HepG2 (cell line): ENCODE measurements around the gene INO80E. TPM values are rescaled to one million over a fixed set of nuclear protein-coding genes. Genes with fewer than 3 reads are reported as not detected.

Source experiments
- CC2D1A ChIP-seq: sonication (generic); formaldehyde crosslinking; IDR thresholded peaks from 2 replicates; pipeline ENCODE4 v1.8.1; 2023; ENCODE audit warnings: mild to moderate bottlenecking, missing genetic modification reagents
- POLR2AphosphoS2 ChIP-seq: IDR thresholded peaks from 2 replicates; pipeline ENCODE4 v1.6.1; 2011; ENCODE audit warnings: low read depth, low read length, improper control_type of control experiment
- RELA ChIP-seq: sonication (generic); formaldehyde crosslinking; IDR thresholded peaks from 2 replicates; pipeline ENCODE4 v1.4.0; 2020; ENCODE audit warnings: missing genetic modification reagents
- ZBTB21 ChIP-seq: sonication (generic); formaldehyde crosslinking; IDR thresholded peaks from 2 replicates; pipeline ENCODE4 v1.4.0; 2020; ENCODE audit warnings: missing genetic modification reagents
- ZNF446 ChIP-seq: sonication (generic); formaldehyde crosslinking; IDR thresholded peaks from 2 replicates; pipeline ENCODE4 v1.5.0; 2020; ENCODE audit warnings: mild to moderate bottlenecking, missing genetic modification reagents
- ZNF652 ChIP-seq: IDR thresholded peaks from 2 replicates; pipeline ENCODE4 v1.6.1; 2016; ENCODE audit warnings: low read depth, borderline replicate concordance
- polyA plus RNA-seq, 8 experiments: library from polyadenylated mRNA; depleted of rRNA in 3 of 8; stranded (reverse) in 7 of 8; unstranded in 1 of 8; fragments of >200 nt; fragmentation: Illumina TruSeq in 4 of 8; extraction: Trizol in 4 of 8; gene quantifications; 2 replicates each; pipeline versions ENCODE4 v1.2.1 to v1.2.3, GENCODE V29; 2011 to 2016; ENCODE audit warnings: low read depth in 4 of 8, missing spikeins in 1 of 8, mixed read lengths in 1 of 8; ENCODE audit not compliant: insufficient read depth in 1 of 8
- total RNA-seq, 5 experiments: library from RNA; depleted of rRNA; stranded (reverse); fragments of >200 nt; fragmentation: Illumina TruSeq; extraction: Trizol; gene quantifications; 2 replicates each; pipeline ENCODE4 v1.2.3, GENCODE V29; 2016; ENCODE audit warnings: low read depth in 1 of 5
- TF ChIP-seq, protein P1 (sequence below): IDR thresholded peaks from 2 replicates; pipeline ENCODE4 v1.4.0; 2020; ENCODE audit warnings: mild to moderate bottlenecking, missing genetic modification reagents
- TF ChIP-seq, protein P2 (sequence below), 2 experiments: IDR thresholded peaks; 2 replicates each; pipeline ENCODE4 v1.6.1; 2011 to 2012; ENCODE audit warnings: low read length in 2 of 2, borderline replicate concordance in 1 of 2, low read depth in 1 of 2, mild to moderate bottlenecking in 1 of 2, moderate library complexity in 1 of 2
- TF ChIP-seq, protein P3 (sequence below): sonication (generic); formaldehyde crosslinking; conservative IDR thresholded peaks from 2 replicates; pipeline ENCODE4 v1.8.0; 2022; ENCODE audit warnings: low read depth, missing genetic modification reagents
- TF ChIP-seq, protein P4 (sequence below): IDR thresholded peaks from 2 replicates; pipeline ENCODE4 v1.6.1; 2016; ENCODE audit warnings: low read depth, control low read depth
- TF ChIP-seq, protein P5 (sequence below): sonication (generic); formaldehyde crosslinking; IDR thresholded peaks from 2 replicates; pipeline ENCODE4 v1.8.1; 2023; ENCODE audit warnings: missing genetic modification reagents, mild to moderate bottlenecking, borderline replicate concordance

Gene INO80E
- total and polyA plus RNA-seq, 2 of the 13 experiments (the other 11 are each of a cell fraction or from before 2014, with no cell fraction given) = 25.8 to 45.6 TPM

DNA sequence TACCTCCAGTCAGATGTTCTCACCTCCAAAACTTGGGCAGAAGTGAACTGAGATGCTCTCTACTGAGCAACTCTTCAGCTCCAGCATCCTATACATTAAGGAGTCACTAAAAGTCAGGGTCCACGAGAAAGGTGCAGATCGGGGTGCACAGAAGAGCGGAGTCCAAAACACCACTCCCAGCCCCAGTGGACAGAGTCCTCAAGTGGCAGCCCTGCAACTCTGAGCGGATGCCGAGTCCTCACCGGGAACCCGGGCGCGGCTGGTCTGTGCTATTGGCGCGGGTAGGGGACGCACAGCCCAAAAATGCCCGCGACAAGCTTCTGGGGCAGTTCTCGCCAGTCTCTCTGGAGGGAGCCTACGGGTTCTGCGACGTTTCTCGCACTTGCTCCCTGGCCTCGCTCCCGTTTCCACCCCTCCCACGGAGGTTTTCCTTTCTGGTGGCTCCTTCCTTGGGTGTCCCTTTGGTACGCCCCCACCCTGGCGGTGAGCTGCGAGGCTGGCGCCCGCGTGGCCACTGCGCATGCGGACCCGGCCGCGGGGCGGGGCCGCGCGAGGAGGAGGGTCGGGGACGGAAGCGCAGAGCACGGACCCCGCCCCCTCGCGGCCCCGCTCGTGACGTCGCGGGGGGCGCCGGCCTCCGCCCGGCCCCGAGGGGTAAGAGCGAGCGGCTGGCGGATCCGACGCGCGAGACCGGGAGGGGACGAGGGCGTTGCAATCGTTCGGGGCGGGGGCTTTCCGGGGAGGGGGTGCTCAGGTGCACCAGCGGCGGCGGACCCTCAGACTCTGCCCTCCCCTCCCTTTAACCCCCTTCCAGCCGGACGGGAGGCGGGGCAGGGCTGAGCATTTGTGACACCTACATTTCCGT lies 34.3 kb upstream of the INO80E start, which contains the start of gene TMEM219 (continued):
- TF ChIP-seq, protein P1, sequence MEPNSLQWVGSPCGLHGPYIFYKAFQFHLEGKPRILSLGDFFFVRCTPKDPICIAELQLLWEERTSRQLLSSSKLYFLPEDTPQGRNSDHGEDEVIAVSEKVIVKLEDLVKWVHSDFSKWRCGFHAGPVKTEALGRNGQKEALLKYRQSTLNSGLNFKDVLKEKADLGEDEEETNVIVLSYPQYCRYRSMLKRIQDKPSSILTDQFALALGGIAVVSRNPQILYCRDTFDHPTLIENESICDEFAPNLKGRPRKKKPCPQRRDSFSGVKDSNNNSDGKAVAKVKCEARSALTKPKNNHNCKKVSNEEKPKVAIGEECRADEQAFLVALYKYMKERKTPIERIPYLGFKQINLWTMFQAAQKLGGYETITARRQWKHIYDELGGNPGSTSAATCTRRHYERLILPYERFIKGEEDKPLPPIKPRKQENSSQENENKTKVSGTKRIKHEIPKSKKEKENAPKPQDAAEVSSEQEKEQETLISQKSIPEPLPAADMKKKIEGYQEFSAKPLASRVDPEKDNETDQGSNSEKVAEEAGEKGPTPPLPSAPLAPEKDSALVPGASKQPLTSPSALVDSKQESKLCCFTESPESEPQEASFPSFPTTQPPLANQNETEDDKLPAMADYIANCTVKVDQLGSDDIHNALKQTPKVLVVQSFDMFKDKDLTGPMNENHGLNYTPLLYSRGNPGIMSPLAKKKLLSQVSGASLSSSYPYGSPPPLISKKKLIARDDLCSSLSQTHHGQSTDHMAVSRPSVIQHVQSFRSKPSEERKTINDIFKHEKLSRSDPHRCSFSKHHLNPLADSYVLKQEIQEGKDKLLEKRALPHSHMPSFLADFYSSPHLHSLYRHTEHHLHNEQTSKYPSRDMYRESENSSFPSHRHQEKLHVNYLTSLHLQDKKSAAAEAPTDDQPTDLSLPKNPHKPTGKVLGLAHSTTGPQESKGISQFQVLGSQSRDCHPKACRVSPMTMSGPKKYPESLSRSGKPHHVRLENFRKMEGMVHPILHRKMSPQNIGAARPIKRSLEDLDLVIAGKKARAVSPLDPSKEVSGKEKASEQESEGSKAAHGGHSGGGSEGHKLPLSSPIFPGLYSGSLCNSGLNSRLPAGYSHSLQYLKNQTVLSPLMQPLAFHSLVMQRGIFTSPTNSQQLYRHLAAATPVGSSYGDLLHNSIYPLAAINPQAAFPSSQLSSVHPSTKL (CRISPR knock-in tag) = peak; percentile 29; the same call in 1 of the 2 replicates
- TF ChIP-seq RELA (CRISPR knock-in tag) (no peak), ZNF446 (no peak), CC2D1A (CRISPR knock-in tag) (no peak), ZBTB21 (CRISPR knock-in tag) (no peak), ZNF652 (CRISPR knock-in tag) (peak; percentile 87), POLR2AphosphoS2 (no peak)
- TF ChIP-seq, protein P2, sequence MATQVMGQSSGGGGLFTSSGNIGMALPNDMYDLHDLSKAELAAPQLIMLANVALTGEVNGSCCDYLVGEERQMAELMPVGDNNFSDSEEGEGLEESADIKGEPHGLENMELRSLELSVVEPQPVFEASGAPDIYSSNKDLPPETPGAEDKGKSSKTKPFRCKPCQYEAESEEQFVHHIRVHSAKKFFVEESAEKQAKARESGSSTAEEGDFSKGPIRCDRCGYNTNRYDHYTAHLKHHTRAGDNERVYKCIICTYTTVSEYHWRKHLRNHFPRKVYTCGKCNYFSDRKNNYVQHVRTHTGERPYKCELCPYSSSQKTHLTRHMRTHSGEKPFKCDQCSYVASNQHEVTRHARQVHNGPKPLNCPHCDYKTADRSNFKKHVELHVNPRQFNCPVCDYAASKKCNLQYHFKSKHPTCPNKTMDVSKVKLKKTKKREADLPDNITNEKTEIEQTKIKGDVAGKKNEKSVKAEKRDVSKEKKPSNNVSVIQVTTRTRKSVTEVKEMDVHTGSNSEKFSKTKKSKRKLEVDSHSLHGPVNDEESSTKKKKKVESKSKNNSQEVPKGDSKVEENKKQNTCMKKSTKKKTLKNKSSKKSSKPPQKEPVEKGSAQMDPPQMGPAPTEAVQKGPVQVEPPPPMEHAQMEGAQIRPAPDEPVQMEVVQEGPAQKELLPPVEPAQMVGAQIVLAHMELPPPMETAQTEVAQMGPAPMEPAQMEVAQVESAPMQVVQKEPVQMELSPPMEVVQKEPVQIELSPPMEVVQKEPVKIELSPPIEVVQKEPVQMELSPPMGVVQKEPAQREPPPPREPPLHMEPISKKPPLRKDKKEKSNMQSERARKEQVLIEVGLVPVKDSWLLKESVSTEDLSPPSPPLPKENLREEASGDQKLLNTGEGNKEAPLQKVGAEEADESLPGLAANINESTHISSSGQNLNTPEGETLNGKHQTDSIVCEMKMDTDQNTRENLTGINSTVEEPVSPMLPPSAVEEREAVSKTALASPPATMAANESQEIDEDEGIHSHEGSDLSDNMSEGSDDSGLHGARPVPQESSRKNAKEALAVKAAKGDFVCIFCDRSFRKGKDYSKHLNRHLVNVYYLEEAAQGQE (IDR thresholded peaks at IDR 0.05; ENCODE audit: borderline replicate concordance in 1 of 2, low read depth in 1 of 2, low read length in 2 of 2) = 0 out of 4 replicates have a peak, but pooled peaks of 1 of the 2 experiments have one; percentile 48
- TF ChIP-seq, protein P3, sequence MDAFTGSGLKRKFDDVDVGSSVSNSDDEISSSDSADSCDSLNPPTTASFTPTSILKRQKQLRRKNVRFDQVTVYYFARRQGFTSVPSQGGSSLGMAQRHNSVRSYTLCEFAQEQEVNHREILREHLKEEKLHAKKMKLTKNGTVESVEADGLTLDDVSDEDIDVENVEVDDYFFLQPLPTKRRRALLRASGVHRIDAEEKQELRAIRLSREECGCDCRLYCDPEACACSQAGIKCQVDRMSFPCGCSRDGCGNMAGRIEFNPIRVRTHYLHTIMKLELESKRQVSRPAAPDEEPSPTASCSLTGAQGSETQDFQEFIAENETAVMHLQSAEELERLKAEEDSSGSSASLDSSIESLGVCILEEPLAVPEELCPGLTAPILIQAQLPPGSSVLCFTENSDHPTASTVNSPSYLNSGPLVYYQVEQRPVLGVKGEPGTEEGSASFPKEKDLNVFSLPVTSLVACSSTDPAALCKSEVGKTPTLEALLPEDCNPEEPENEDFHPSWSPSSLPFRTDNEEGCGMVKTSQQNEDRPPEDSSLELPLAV = no peak
- TF ChIP-seq, protein P4, sequence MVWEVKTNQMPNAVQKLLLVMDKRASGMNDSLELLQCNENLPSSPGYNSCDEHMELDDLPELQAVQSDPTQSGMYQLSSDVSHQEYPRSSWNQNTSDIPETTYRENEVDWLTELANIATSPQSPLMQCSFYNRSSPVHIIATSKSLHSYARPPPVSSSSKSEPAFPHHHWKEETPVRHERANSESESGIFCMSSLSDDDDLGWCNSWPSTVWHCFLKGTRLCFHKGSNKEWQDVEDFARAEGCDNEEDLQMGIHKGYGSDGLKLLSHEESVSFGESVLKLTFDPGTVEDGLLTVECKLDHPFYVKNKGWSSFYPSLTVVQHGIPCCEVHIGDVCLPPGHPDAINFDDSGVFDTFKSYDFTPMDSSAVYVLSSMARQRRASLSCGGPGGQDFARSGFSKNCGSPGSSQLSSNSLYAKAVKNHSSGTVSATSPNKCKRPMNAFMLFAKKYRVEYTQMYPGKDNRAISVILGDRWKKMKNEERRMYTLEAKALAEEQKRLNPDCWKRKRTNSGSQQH = no peak; the same call in none of the 2 replicates
- TF ChIP-seq, protein P5, sequence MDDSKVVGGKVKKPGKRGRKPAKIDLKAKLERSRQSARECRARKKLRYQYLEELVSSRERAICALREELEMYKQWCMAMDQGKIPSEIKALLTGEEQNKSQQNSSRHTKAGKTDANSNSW (CRISPR knock-in tag) = no peak; the same call in 1 of the 2 replicates
